ENCODE results near the gene CCDC51. TPM values are rescaled to one million over a fixed set of nuclear protein-coding genes. Genes with fewer than 3 reads are reported as not detected.

CCDC51 gene
- polyA plus RNA-seq, 1 donor from 2014 or later, result 27.2 TPM

DNA sequence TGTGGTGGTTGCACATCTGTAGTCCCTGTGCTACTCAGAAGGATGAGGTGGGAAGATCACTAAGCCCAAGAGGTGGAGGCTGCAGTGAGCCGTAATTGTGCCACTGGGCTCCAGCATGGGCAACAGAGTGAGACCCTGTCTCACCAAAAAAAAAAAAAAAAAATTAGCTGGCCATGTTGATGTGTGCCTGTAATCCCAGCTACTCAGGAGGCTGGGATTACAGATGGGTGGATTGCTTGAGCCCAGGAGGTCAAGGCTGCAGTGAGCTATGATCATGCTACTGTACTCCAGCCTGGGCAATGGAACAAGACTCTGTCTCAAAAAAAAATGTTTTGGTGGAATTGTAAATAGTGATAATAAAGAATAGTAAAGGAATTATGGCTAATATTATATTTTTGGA, 16.5 kb upstream of the CCDC51 start:
- Histone ChIP-seq H3K27me3 (ENCODE audit: insufficient read depth, low read depth, low read length) (no peaks in the 10 kb centered on the region), H3K79me2 (replicated peaks; ENCODE audit: insufficient read depth, low read length) (no peaks in the 10 kb centered on the region), H3K9me2 (ENCODE audit: insufficient read depth, low read length) (no peaks in the 10 kb centered on the region), H3K4me2 (ENCODE audit: low read length) (no peak overlapping the region), H3K9me3 (ENCODE audit: low read length) (no peaks in the 10 kb centered on the region), H3K36me3 (ENCODE audit: insufficient read depth, low read length) (peaks cover 14% of the 10 kb centered on the region), H3K9ac (ENCODE audit: low read length) (no peak overlapping the region), H3F3A (ENCODE audit: insufficient read depth, low read length, poor library complexity, severe bottlenecking) (no peaks in the 10 kb centered on the region), H3K4me3 (ENCODE audit: low read length) (no peak overlapping the region), H4K20me1 (ENCODE audit: insufficient read depth) (no peaks in the 10 kb centered on the region), H3K27ac (ENCODE audit: low read length) (no peak overlapping the region), H2AFZ (ENCODE audit: low read depth, low read length) (no peak overlapping the region)
- no peak for TF ChIP-seq EP300 (conservative IDR thresholded peaks at IDR 0.05; ENCODE audit: poor library complexity, severe bottlenecking)
- no peak for TF ChIP-seq SMC3 (conservative IDR thresholded peaks at IDR 0.05; ENCODE audit: poor library complexity)
- no peak for TF ChIP-seq EZH2 (IDR thresholded peaks at IDR 0.05; ENCODE audit: borderline replicate concordance, insufficient read depth, low read length, poor library complexity, severe bottlenecking)
- no peak for TF ChIP-seq POLR2AphosphoS5 (IDR thresholded peaks at IDR 0.05)
- TF ChIP-seq MXI1 (conservative IDR thresholded peaks at IDR 0.05; ENCODE audit: poor library complexity, severe bottlenecking), result no peak
- TF ChIP-seq, protein P1, sequence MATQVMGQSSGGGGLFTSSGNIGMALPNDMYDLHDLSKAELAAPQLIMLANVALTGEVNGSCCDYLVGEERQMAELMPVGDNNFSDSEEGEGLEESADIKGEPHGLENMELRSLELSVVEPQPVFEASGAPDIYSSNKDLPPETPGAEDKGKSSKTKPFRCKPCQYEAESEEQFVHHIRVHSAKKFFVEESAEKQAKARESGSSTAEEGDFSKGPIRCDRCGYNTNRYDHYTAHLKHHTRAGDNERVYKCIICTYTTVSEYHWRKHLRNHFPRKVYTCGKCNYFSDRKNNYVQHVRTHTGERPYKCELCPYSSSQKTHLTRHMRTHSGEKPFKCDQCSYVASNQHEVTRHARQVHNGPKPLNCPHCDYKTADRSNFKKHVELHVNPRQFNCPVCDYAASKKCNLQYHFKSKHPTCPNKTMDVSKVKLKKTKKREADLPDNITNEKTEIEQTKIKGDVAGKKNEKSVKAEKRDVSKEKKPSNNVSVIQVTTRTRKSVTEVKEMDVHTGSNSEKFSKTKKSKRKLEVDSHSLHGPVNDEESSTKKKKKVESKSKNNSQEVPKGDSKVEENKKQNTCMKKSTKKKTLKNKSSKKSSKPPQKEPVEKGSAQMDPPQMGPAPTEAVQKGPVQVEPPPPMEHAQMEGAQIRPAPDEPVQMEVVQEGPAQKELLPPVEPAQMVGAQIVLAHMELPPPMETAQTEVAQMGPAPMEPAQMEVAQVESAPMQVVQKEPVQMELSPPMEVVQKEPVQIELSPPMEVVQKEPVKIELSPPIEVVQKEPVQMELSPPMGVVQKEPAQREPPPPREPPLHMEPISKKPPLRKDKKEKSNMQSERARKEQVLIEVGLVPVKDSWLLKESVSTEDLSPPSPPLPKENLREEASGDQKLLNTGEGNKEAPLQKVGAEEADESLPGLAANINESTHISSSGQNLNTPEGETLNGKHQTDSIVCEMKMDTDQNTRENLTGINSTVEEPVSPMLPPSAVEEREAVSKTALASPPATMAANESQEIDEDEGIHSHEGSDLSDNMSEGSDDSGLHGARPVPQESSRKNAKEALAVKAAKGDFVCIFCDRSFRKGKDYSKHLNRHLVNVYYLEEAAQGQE (IDR thresholded peaks at IDR 0.05; ENCODE audit: borderline replicate concordance), result no peak
- TF ChIP-seq RAD21 (conservative IDR thresholded peaks at IDR 0.05), result no peak
- TF ChIP-seq, protein P2, sequence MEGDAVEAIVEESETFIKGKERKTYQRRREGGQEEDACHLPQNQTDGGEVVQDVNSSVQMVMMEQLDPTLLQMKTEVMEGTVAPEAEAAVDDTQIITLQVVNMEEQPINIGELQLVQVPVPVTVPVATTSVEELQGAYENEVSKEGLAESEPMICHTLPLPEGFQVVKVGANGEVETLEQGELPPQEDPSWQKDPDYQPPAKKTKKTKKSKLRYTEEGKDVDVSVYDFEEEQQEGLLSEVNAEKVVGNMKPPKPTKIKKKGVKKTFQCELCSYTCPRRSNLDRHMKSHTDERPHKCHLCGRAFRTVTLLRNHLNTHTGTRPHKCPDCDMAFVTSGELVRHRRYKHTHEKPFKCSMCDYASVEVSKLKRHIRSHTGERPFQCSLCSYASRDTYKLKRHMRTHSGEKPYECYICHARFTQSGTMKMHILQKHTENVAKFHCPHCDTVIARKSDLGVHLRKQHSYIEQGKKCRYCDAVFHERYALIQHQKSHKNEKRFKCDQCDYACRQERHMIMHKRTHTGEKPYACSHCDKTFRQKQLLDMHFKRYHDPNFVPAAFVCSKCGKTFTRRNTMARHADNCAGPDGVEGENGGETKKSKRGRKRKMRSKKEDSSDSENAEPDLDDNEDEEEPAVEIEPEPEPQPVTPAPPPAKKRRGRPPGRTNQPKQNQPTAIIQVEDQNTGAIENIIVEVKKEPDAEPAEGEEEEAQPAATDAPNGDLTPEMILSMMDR (IDR thresholded peaks at IDR 0.05; ENCODE audit: poor library complexity, severe bottlenecking), result no peak
- TF ChIP-seq TAF1 (IDR thresholded peaks at IDR 0.05; ENCODE audit: low read depth), result no peak

DNA sequence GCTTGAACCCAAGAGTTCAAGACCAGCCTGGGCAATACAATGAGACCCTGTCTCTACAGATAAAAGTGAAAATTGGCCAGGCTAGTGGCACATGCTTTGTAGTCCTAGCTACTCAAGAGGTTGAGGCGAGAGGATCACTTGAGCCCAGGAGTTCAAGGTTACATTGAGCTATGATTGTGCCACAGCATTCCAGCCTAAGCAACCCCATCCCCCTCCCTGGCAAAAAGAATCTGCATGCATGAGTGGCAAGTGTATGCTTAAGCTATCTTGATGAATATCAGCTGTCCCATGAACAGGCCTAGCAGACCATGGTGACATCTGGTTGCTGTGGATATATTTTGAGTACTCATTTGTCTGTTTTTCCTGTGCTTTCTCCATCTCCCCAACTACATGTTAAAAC, 11.4 kb upstream of the CCDC51 start:
- H3K4me2 ChIP-seq (ENCODE audit: low read length), result no peak overlapping the region
- no peaks in the 10 kb centered on the region for H3F3A ChIP-seq (ENCODE audit: insufficient read depth, low read length, poor library complexity, severe bottlenecking)
- H3K27me3 ChIP-seq (ENCODE audit: insufficient read depth, low read depth, low read length), result no peaks in the 10 kb centered on the region
- TF ChIP-seq EZH2 (IDR thresholded peaks at IDR 0.05; ENCODE audit: borderline replicate concordance, insufficient read depth, low read length, poor library complexity, severe bottlenecking) (no peak), TAF1 (IDR thresholded peaks at IDR 0.05; ENCODE audit: low read depth) (no peak), MXI1 (conservative IDR thresholded peaks at IDR 0.05; ENCODE audit: poor library complexity, severe bottlenecking) (no peak), EP300 (conservative IDR thresholded peaks at IDR 0.05; ENCODE audit: poor library complexity, severe bottlenecking) (no peak), RAD21 (conservative IDR thresholded peaks at IDR 0.05) (no peak), SMC3 (conservative IDR thresholded peaks at IDR 0.05; ENCODE audit: poor library complexity) (no peak), POLR2AphosphoS5 (IDR thresholded peaks at IDR 0.05) (no peak)
- TF ChIP-seq, protein P1 (IDR thresholded peaks at IDR 0.05; ENCODE audit: borderline replicate concordance), result no peak
- TF ChIP-seq, protein P2 (IDR thresholded peaks at IDR 0.05; ENCODE audit: poor library complexity, severe bottlenecking), result no peak
- H4K20me1 ChIP-seq (ENCODE audit: insufficient read depth), result no peaks in the 10 kb centered on the region
- peaks cover 15% of the 10 kb centered on the region for H3K79me2 ChIP-seq (replicated peaks; ENCODE audit: insufficient read depth, low read length)
- no peak overlapping the region for H3K4me3 ChIP-seq (ENCODE audit: low read length)
- H3K9me3 ChIP-seq (ENCODE audit: low read length), result no peaks in the 10 kb centered on the region
- H2AFZ ChIP-seq (ENCODE audit: low read depth, low read length), result no peak overlapping the region
- no peaks in the 10 kb centered on the region for H3K36me3 ChIP-seq (ENCODE audit: insufficient read depth, low read length)
- H3K9ac ChIP-seq (ENCODE audit: low read length), result no peak overlapping the region
- H3K9me2 ChIP-seq (ENCODE audit: insufficient read depth, low read length), result no peaks in the 10 kb centered on the region
- no peak overlapping the region for H3K27ac ChIP-seq (ENCODE audit: low read length)
